HG03064 (cell line): ENCODE data around the gene CACFD1.
"Not testable (repeated sequence)": the region's sequence is repeated elsewhere in the genome, so short reads cannot be mapped to it uniquely, and the experiment has no call there.

Experiments used
- ATAC-seq: cut with Tn5 transposase; IDR thresholded peaks from one replicate; pipeline ENCODE4 v1.9.1; 2021; ENCODE audit warnings: low read depth; ENCODE audit not compliant: unreplicated experiment

Gene CACFD1

DNA sequence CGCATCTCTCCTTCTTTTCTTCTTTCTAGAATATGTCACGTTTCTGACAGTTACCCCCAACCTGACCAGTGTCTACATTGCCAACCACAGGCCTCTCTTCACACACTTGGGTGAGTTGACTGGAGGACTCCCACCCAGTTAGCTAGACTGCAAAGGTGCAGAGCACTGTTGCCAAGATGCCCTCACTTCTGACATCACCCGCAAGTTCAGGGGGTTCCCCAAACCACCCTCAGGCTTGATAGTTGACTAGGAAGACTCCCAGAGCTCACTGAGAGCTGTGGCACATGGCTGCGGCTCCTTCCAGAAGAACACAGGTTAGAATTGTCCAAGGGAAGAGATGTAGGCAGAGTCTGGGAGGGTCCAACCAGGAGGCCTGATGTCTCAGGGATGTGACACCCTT lies 20.4 kb upstream of the CACFD1 start:
- no peak for ATAC-seq

- ATAC-seq = no peak
Observed at GRCh38 chr9:133440874-133441273, 18.9 kb upstream of the CACFD1 start.

- ATAC-seq = no peak
Observed at GRCh38 chr9:133441571-133441970, 18.2 kb upstream of the CACFD1 start.

DNA sequence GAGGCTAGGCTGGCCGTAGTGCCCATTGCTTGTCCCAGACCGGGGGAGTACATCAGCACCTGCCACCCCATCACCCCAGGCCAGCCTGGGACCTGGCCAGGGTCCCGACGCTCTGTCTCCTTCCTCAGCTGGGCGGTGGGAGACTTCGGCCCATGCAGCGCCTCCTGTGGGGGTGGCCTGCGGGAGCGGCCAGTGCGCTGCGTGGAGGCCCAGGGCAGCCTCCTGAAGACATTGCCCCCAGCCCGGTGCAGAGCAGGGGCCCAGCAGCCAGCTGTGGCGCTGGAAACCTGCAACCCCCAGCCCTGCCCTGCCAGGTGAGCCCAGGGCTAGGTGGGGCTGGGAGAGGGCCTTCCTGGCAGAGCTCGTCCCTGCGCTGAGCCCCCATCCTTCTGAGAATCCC lies 16.5 kb upstream of the CACFD1 start:
- ATAC-seq = no peak

- ATAC-seq = no peak
Observed at GRCh38 chr9:133443982-133444381, 15.8 kb upstream of the CACFD1 start.

DNA sequence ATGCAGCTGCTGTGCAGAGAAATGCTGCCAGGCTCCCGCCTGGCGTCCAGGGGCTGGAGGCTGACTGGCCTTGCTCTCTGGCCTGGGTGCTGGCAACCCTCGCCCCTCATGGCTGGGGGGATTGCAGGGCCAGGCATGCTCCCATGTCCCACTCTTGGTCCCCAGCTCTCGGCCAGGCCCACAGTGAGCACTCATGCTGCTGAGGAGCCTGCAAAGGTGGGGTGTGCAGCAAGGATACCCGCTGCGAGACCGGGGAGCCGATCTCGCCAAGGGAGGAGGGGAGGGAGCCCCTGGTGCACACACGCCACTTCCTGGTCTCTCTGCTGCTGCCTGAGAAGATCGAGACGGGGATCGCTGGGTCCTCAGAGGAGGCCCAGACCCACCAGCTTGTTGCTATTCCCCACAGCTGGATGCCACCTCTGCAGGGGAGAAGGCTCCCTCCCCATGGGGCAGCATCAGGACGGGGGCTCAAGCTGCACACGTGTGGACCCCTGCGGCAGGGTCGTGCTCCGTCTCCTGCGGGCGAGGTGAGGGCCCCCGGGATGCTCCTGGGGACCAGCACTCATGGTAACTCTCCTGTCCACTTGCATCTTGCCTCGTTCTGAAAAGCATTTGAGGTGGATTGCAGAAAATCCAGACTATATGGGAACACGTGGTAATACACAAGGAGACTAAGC lies 14.3 kb upstream of the CACFD1 start:
- no peak for ATAC-seq

GRCh38 chr9:133448487-133448972 lies 11.2 kb upstream of the CACFD1 start:
- ATAC-seq = no peak

DNA sequence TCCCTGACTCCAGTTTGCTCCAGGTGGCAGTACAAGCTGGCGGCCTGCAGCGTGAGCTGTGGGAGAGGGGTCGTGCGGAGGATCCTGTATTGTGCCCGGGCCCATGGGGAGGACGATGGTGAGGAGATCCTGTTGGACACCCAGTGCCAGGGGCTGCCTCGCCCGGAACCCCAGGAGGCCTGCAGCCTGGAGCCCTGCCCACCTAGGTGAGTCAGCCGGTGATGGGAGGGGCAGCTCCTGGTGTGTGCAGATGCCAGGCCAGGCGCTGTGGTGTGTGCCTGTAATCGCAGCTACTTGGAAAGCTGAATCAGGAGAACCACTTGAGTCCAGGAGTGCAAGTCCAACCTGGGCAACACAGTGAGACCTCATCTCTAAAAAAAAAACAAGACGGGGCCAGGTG lies 10.0 kb upstream of the CACFD1 start:
- no peak for ATAC-seq

DNA sequence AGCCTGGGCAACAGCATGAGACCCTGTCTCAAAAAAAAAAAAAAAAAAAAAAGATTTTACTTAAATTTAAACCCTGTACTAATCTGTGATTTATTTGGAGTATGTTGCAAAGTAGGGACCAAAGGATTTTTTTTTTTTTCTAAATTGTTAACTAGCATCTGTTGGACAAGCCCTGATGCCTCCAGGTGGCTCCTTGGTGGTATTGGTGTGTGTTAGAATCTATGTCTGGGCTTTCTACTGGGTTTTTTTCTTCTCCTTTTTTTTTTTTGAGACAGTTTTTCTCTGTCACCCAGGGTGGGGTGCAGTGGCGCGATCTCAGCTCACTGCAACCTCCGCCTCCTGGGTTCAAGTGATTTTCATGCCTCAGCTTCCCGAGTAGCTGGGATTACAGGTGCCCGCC lies 7.9 kb upstream of the CACFD1 start:
- ATAC-seq = not testable (repeated sequence)

DNA sequence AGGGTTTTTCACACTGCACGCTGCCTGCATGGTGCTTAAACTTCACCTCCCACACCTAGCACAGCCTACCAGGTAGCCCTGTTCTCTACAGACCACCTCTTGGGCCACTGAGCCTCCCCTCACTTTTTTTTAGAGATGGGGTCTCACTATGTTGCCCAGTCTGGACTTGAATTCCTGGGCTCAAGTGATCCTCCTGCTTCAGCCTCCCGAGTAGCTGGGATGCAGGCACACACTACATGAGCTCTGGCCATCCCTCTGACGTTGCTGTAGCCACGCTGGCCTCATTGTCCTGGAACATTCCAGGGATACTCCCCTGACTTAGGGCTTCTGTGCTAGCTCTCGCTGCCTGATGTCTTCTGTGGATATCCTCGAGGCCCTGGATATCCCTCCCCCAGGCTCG lies 7.2 kb upstream of the CACFD1 start:
- ATAC-seq = no peak

- no peak for ATAC-seq
Observed at GRCh38 chr9:133453651-133454050, 6.1 kb upstream of the CACFD1 start.

GRCh38 chr9:133454325-133454724 lies 5.5 kb upstream of the CACFD1 start:
- no peak for ATAC-seq

GRCh38 chr9:133454943-133455673 lies 4.7 kb upstream of the CACFD1 start:
- ATAC-seq = no peak

- no peak for ATAC-seq
Observed at GRCh38 chr9:133455936-133456335, 3.8 kb upstream of the CACFD1 start.

DNA sequence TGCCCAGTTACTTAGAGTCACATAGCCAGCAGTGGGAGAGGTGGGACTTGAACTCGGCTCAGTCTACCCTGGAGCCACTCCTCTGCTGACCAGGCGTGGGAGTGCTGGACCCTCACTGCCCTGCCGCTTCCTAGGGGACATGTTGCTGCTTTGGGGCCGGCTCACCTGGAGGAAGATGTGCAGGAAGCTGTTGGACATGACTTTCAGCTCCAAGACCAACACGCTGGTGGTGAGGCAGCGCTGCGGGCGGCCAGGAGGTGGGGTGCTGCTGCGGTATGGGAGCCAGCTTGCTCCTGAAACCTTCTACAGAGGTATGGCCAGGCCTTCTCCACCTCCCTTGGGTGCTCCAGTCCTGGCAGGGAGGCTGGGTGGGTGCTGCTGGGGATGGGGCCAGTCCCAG lies 3.4 kb upstream of the CACFD1 start:
- ATAC-seq = no peak

- ATAC-seq = no peak
Observed at GRCh38 chr9:133457233-133457632, 2.5 kb upstream of the CACFD1 start.

DNA sequence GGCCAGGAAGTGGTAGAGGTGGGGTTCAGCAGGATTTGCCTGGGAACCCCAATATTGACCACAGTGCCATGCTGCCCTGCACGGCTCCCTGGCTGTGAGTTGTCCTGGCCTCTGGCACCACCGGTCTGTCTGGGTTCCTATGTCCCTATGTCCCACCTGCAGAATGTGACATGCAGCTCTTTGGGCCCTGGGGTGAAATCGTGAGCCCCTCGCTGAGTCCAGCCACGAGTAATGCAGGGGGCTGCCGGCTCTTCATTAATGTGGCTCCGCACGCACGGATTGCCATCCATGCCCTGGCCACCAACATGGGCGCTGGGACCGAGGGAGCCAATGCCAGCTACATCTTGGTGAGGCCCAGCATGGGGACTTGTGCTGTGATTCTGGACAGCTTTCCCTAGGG lies 2.0 kb upstream of the CACFD1 start:
- no peak for ATAC-seq

DNA sequence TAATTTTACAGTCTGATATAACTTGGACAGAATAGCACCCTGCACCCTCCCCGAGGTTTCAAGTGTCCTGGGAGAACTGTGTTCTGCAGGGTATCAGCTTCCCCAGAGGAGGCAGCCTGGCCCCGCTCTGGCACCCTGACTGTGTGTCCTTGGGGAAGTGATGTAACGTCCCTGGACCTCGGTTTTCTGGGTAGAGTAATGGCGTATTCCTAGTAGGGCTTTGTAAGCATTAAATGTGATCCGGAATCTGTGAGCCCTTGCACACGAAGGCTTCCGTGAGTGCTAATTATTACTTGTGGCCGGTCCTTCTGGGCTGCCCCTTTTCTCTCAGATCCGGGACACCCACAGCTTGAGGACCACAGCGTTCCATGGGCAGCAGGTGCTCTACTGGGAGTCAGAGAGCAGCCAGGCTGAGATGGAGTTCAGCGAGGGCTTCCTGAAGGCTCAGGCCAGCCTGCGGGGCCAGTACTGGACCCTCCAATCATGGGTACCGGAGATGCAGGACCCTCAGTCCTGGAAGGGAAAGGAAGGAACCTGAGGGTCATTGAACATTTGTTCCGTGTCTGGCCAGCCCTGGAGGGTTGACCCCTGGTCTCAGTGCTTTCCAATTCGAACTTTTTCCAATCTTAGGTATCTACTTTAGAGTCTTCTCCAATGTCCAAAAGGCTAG lies 1.0 kb upstream of the CACFD1 start:
- no peak for ATAC-seq

DNA sequence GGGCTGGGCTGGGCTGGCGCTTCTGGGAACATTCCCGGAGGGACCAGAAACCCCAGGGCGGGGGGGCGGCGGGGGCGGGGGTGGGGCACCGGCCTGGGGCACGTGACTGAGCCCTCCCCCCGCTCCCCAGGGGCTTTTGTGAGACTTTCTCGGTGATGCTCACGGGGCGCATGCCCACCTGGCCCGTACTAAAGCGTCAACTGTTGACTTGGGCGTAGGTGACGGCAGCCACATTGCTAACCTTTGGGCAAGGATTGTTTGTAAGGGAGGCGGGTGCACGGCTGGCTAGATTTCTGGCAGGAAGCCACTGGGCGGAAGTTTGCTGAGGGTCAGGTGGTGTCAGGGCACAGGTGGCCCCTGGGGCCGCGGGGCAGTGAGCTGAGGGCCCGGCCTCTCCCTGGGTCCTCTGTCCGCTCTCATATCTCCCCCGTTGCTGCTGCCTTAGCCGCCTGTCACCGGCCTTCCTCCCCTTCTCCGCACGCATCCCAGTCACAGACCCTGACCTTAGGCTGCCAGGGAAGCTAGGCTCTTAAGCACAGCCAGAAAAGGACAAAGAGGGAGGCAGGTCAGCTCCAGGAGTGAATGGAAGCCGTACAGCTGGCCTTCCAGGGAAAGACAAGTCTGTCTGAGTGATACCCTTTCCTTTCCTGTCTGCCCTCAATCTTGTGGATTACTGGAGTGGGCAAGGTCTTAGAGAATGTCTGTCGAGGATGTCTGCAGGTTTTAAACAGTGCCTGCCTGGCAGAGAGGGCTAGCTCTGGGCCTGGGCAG lies 812 bp downstream of the CACFD1 start:
- peak; percentile 8 for ATAC-seq

- no peak for ATAC-seq
Observed at GRCh38 chr9:133461975-133462374, 2.2 kb downstream of the CACFD1 start.
